ENCODE results near the gene TCTA. TPM values are rescaled to one million over a fixed set of nuclear protein-coding genes. Genes with fewer than 3 reads are reported as not detected.

Gene TCTA
- polyA plus RNA-seq, 1 donor: 15.8 TPM

DNA sequence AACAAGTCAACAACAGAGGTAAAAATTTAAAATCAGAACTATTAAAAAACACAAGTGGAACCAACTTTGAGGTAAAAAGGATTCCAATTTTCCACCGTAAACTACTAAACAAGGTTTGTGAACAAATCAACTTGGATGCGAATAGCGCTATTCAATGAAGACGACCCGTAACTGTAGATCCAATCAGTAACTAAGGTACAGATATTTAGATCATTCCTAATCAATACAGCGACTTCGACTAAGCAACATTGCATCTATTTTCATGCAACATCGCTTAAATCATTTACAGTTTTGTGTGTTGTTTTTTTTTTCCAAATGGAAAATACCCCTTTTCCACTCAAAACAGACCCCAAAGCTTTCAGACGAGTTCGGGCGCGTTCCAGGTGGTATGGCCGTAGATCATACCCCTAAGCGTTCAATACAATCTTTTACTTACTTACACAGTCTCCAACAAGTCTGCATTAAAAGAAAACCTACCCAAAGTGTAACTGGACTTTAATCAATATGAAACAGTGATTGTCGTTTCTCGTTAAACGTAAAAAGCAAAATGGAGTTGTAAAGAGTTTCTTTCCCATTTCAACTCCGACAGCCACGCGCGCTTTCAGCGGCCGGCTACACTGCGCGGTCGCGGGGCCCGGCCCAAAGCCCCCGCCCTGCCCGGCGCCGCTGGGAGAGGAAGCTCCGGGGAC is 1.2 kb upstream of the TCTA start:
- no peak for DNase-seq (ENCODE audit: low read depth)

DNA sequence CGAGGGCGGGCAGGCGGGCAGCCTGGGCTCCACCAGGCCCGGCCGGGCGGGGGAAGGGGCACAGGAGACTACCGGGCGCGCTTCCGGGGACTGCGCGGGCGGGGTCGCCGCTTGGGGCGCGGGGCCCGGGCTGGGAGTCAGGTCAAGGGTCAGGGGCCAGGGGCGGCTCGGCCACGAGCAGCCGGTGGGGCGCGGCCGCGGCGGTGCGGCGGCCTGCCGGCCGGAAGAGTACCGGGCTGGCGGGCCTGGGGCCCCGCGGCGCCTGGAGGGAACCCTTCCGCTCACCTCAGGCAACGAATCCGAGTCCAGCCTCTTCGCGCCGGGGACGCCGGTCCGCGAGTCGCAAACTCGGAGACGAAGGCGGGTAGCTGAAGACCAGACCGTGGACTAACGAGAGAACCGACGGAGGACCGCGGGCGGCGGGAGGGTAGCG is 672 bp upstream of the TCTA start:
- no peak for DNase-seq (ENCODE audit: low read depth)

DNA sequence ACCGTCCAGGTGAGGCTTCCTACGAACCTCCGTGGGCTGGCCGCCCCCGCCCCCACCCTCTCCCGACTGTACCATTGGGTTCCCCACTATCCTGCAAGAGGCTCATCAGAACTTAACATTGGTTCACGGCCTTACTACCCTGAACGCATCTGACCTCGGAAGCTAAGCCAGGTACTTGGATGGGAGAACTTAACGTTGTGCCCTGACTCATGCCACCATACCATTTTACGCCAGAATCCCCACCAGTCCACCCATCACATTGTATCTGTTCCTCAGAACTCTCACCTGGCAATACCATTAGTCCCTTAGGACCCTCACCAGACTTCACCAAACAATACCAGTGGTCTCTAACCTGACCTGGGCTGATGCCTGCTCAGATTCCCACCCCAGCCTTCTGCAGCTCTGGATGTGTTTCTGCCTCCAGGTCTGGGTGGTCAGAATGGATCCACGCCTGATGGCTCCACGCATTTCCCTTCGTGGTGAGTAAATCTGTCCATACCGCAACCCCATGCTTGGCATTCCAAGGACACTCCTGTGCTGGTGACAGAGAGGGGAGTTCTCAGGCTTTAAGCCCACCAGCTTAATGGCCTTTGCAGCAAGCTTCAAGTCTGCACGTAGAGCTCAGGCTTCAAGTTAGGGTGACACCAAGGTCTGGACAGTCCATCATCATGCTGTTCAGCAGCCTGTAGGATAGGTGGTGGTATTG is 562 bp downstream of the TCTA start:
- no peak for DNase-seq (ENCODE audit: low read depth)

DNA sequence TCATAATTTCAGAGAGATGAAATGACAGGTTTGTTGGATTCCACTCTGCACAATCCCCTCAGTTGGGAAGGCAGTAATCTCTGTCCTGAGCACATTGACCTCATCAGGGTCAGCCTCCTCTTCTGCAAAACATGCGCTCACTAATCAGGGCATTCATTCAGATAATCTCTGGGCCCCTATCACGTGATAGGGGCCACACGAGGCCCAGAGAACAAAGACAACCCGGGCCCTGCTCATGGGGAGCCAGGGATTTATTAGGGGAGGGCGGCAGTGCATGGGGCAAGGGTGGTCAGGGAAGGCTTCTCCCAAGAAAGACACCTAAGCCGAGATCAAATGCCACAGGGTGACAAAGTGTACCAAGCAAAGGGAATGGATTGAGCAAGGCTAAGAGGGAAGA is 1.1 kb downstream of the TCTA start:
- no peak for DNase-seq (ENCODE audit: low read depth)

DNA sequence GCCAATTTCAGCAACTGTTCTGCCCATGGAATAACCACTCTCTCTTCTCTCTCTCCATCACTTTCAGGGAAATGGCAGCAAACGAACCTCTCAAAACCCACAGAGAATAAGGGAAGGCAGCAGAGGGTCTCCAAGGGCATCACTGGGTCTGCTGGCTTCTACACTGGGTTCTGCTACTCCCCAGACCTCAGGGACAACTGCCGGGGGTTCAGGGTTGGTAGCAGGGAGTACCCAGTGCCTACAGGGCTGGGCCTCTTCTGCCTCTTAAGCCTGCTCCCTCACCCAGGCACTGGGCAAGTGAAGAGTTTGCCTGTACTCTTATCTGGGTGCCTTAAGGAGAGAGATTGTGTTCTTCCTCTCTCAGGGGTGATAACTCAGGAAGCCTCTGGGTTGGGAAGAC is 2.5 kb downstream of the TCTA start:
- no peak for DNase-seq (ENCODE audit: low read depth)

DNA sequence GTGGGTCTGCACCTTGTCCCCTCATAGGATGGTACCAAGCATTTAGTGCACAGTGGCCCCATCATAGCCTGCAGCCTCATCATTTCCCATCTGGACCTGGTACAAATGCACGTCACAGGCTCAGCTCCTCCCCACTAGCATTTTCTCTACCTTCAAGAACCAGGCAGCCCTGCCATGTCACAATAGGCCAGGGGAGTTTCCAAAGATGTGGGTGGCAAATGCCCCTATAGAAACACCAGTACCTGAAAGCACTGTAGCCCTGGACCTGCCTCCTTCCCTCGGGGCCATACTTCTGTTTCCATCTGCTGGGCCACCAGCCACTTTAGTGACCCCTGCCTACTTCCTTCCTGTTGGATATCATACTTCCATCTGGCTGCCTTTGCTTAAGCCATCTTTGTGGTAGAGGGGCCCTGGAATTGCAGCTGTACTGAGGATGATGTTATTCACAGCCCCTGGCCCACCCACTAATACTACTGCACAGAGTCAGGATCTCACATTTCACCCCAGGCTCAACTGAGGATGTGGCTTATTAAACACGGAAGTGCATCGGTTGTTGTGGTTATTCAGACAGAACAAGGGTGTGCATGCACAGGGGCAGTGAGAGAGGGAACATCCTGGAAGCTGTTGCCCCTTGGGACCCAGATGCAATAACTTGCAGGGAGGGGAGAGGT is 3.8 kb downstream of the TCTA start:
- DNase-seq (ENCODE audit: low read depth): no peak

DNA sequence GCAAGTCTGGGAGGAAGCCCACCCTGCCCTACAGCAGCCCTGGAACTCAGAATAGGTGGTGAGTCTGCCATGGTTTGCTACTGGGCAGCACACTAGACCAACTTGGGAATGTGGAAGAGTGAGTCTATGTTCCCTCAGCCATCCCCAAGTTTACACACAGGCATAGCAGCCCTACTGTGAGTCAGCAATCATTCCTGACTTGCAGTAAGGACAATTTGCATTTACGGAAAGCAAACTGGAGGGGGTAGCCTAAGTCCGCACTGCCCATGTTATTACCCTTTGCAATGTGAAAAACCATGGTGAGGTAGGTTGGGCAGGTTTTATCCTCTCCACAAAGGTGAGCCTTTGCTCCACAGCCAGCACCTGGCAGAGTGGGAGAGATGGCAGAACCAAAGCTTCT is 4.6 kb downstream of the TCTA start:
- no peak for DNase-seq (ENCODE audit: low read depth)

DNA sequence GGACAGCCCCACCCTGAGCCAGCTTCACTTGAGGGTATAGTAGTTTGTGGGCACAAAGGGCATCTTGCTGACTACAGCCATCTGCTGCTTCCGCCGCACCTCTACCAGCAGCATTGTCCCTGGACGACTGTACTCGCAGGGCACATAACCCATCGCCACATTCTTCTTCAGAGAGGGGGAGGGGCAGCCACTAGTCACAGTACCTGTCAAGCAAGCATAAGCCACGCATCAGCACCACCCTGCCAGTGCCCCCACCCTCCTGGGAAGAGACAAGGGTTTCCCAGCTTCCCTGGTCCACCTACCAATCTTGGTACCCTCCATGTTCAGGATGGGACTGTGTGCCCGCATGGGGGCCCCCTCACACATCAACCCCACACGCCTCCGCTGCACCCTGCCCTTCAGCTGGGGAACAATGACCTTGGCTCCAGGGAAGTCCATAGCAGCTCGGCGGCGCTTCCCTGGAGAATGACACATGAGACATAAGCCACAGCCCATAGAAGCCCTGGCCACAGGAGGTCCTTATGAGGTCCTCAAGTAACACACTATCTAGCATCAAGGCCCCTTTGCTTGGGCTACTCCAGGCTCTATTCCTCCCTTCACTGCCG is 5.4 kb downstream of the TCTA start:
- DNase-seq (ENCODE audit: low read depth): no peak

DNA sequence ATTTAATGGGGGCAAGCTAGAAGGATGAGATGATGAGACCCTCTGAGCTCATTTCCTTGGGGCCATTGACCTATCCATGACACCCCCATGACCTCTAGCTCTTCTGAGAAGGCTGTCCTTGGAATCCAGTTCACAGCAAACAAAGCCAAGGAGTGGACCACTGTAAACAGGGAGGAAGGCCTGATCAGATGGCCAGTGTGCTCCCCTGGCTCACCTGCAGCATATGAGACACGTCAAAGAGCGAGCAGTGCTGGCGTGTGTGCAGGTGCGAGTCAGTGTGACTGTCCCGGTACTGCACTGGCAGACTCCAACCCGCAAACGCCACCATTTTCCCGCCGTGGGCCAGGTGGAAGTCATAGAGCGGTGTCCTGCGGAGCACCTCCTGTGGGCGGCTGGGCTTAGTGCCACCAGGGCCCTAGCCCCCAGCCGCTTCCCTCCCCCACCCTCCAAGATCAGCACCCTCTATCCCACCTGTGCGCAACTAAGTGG is 9.7 kb downstream of the TCTA start:
- DNase-seq (ENCODE audit: low read depth): no peak

DNA sequence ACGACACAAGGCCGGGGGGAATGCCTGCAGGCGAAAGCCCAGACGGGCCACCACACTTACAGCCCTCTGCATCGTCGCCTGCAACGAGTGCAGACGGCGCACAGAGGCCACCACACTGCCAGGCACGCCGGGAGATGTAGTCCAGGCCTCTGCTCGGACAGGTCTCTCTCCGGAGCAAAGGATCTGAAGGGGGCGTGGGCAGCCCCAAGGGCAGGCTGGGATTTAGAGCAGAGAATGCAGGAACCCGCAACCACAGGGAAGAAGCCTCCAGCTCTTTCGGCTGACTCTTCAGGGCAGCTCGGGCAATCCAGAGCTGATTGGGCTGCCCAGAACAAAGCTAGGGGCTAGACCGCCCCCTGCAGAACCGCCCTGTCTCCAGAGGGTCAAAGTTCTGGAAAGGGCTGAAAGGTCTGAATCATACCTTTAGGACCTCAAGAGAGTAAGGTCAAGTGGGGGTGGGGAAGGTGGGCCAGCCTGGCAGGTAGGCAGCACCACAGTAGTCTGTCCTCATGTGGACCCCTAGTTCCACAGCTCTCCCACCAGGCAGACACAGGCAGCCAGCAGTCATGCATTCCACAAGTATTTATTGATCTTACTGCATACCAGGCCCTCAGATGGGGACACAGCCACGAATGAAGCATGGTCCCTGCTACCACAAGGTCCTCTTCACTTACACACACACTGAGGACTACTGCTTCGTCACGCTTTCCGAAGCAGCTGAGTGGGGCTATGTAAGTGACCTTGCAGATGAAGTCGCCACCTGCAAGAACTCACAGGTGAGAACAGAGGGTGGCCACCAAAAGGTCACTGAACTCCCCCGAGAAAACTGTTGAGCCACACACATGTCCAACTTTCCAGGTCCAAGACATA is 10.4 kb downstream of the TCTA start, which contains the start of gene AMT:
Gene AMT (minus strand): TSS at position 95 of the 870 bp plus-strand sequence. CDS start 23 bp downstream, at position 72.
- DNase-seq (ENCODE audit: low read depth): no peak

DNA sequence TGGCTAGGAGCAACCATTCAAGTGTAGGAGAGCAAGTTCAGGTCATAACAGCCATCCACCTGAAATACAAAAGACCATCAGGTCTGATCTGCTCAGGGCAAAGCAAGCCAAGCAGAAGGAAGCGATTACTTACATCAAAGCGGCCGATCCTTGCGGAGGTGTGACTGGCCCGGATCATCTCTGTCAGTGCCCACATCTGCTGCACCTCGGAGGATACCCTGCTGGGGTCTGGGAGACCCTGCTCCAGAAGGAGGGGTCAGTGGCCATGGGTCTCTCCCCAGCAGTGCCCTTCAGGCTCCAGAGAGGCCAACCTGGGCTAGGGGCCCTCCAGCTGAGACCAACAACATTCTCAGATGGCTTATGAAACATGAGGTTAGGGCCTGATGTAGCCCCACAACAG is 12.6 kb downstream of the TCTA start:
- DNase-seq (ENCODE audit: low read depth): no peak

DNA sequence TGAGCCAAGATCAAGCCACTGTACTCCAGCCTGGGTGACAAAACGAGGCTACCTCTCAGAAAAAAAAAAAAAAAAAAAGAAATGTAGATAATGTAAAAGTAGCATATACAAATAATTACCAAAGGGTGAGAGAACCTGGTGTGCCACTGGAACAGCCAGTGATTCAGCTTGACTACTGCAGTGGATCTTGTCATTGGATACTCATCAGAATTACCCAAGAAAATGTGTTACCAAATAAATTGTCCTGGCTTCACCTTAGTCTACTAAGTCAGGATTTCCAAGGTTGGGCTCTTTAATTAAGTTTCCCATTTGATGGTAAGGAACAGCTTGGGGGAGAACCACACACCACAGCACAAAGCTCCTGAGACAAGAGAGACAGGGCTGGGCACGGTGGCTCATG is 15.4 kb downstream of the TCTA start:
- no peak for DNase-seq (ENCODE audit: low read depth)

DNA sequence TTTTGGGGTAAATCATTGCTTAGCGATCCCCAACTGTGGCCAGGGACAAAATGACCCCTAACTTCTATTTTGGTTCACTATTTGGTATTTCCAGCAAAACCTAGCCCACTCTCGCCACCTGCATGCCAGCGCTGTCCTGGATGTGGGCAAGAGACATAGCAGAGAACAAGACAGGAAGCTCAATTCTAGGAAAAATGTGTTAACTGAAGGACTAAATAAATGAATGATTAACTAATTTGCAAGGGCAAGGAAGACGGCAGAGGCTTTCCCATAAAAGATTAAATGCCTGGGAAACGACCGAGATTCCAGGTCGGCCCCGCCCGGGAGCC is 16.5 kb downstream of the TCTA start:
- no peak for DNase-seq (ENCODE audit: low read depth)

DNA sequence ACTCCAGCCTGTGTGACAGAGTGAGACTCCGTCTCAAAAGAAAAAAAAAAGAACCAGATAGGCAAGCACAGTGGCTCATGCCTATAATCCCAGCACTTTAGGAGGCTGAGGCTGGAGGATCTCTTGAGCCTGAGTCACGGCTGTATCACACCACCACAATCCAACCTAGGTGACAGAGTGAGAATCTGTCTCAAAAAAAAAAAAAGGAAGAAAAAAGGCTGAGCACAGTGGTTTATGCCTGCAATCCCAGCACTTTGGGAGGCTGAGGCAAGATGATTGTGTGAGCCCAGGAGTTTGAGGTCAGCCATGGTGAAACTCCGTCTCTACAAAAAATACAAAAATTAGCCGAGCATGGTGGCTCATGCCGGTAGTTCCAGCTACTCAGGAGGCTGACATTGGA is 22.5 kb downstream of the TCTA start:
- no peak for DNase-seq (ENCODE audit: low read depth)

DNA sequence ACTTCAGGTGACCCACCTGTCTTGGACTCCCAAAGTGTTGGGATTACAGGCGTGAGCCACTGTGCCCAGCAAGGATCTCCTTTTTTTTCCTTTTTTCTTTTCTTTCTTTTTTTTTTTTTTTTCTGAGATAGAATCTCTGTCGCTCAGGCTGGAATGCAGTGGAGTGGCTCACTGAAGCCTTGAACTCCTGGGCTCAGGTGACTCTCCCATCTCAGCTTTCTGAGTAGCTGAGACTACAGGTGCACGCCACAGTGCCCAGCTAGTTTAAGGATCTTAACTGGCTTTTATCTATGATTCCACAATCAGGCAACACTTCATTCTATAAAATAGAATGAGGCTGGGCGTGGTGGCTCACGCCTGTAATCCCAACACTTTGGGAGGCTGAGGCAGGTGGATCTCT is 33.2 kb downstream of the TCTA start:
- no peak for DNase-seq (ENCODE audit: low read depth)

DNA sequence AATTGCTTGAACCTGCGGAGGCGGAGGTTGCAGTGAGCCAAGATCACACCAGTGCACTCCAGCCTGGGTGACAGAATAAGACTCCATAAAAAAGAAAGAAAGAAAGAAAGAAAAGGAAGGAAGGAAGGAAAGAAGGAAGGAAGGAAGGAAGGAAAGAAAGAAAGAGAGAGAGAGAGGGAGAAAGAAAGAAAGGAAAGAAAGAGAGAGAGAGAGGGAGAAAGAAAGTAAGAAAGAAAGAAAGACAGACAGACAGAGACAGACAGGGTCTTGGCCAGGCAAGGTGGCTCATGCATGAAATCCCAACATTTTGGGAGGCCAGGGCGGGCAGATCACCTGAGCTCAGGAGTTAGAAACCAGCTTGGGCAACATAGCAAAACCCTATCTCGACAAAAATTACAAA is 41.4 kb downstream of the TCTA start:
- no peak for DNase-seq (ENCODE audit: low read depth)

DNA sequence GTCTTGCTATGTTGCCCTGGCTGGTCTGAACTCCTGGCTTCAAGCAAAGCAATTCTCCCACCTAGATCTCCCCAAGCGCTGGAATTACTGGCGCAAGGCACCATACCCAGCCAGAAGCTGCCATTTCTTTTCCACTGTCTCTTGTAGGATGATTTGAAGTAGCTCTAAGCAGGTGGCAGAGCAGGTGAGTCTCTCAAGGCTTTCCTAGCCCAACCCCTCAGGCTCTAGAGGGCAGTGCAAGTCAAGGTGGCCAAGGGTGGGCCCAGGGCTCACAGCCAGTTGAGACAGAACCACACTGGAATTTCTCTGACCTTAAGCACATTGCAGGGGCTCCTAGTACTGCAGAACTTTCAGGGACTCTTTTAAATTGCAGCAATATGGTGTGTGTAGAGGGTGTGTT is 42.2 kb downstream of the TCTA start:
- DNase-seq (ENCODE audit: low read depth): no peak

DNA sequence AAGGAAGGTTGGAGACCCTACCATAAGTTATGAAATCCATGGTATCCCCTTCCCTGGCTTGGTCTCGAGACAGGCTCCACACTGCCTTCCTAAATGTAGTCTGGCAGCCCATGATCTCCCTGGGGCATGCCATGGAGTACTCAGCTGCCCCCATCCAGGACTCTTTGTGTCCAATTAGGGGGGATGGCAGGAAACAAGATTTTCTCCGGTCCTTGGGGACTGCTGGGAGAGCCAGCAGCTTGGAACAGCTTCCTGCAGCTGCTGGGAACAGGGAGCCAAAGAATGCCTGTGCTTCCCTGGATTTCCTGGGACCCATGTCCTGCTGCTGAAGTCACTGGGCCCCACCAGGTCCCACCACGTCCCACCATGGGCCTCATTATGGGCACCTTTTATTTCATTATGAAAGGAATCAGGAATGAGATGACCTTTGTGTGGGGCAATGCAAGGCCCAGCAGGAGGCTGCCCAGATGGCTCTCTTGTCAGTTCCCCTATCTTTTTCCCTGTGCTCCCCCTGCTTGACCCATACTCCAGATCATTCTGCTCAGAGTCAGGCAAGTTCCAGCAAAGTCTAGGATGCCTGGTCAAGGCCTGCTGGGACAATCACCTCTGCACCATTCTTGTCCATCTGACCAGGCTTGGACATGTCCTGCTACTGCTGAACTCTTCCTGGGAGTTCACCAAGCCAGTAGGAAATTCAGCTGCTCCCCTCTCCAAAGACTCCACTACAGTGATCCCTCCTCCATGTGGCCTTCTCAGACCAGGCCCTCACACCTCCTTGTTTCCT is 42.9 kb downstream of the TCTA start:
- no peak for DNase-seq (ENCODE audit: low read depth)

DNA sequence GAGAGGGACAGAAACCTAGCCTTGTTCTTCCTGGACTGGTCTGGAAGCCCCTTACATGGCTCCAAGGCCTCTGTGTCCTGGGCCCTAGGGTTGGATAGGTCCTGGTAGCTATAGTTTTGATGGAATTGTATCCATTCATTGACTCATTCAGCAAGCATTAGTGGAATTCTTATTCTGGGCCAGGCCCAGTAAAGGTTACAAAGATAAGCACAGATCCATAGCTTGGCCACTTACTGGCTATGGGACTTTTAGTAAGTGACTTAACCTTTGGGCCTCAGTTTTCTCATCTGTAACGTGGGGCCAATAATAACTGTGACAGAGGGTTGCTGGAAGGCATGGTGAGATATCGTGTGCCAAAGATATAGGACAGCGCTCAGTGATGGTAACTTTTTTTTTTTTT is 44.2 kb downstream of the TCTA start:
- DNase-seq (ENCODE audit: low read depth): no peak

DNA sequence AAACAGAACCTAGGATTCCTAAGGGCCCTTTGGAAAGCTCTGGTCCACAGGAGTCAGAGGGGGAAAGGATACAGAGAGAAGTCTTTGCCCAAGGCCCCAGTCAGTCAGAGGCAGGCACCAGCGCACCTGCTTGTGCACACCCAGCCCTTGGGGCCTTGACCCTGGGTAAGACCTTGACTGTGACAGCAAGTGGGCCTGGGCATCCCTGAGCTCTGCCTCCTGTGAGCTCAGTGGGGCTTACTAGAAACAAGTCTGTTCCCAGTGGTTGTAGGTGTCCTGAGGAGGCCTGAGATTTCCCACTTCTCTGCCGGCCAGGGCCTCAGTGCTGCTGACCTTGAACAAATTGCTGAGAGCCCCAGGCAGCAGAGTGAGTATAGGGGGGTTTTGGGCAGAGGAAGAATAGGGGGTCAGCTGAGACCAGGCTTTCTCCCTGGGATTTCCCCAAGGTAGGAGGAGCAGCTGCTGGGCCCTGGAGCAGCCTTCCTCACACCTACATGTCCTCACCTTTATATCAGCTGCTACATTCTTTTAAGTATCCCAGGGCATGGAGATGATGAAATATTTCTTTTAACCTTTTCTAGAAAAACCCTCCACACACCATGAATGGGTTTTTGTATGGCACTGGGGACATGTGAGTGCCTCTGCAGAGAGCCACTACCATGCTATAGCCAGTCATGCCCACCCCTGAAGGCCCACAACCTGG is 48.1 kb downstream of the TCTA start:
- no peak for DNase-seq (ENCODE audit: low read depth)

All from forelimb muscle (tissue), 1 donor.